HepG2 (cell line): ENCODE results near the gene SNIP1. TPM values are rescaled to one million over a fixed set of nuclear protein-coding genes. Genes with fewer than 3 reads are reported as not detected.

Experiments
- ATAC-seq: fragments of 200-7000 bp; cut with Tn5 transposase; 3 replicates; pipeline ENCODE4 v1.9.1; 2020; ENCODE audit warnings: mild to moderate bottlenecking, moderate library complexity
- BruUV-seq: library from RNA; stranded (reverse); fragments of 400-500 nt; replicated peaks from 2 replicates; lab custom pipeline; 2021; lab: Mats Ljungman, UMichigan
- CTCF ChIA-PET: fragments of 300-600 bp; formaldehyde crosslinking; extraction: SDS; loops from one replicate; lab custom pipeline; 2021; ENCODE audit warnings: low total read pairs, inconsistent platforms, low intra/inter-chr PET ratio; lab: Yijun Ruan, JAX
- POLR2A ChIA-PET: fragments of 350-600 bp; sonication (Branson Sonifier 250); formaldehyde crosslinking; loops from one replicate; lab custom pipeline; 2020; ENCODE audit warnings: antibody characterized with exemption, inconsistent platforms; lab: Yijun Ruan, JAX
- DNase-seq: peaks from one replicate; pipeline ENCODE4 v3.0.0-alpha.2; 2015; ENCODE audit warnings: low spot score
- FAIRE-seq: peaks from 3 replicates; lab custom pipeline; 2011; peaks lifted over from hg19 to GRCh38; lab: Jason Lieb, UNC
- H2AFZ ChIP-seq: one replicate; pipeline ENCODE4 v1.6.1; 2011; ENCODE audit warnings: low read length, inconsistent platforms
- H3K27ac ChIP-seq: fragments of 300-600 bp; 3 replicates; pipeline ENCODE4 v1.8.0; 2011; ENCODE audit warnings: mixed run types, mild to moderate bottlenecking, mixed read lengths, low read length, inconsistent platforms; ENCODE audit not compliant: insufficient read depth; ENCODE audit errors: extremely low read length
- H3K27me3 ChIP-seq, 2 experiments: fragments of 200-600 bp in 1 of 2; 2 replicates in 1 of 2; 3 replicates in 1 of 2; pipeline versions ENCODE4 v1.6.0 to v1.8.0; 2011; ENCODE audit warnings: low read length in 2 of 2, mild to moderate bottlenecking in 2 of 2, moderate library complexity in 2 of 2, inconsistent platforms in 1 of 2; ENCODE audit not compliant: insufficient read depth in 2 of 2, control insufficient read depth in 1 of 2
- H3K36me3 ChIP-seq, 2 experiments: fragments of 200-600 bp in 1 of 2; replicated peaks in 1 of 2; 2 replicates in 1 of 2; 3 replicates in 1 of 2; pipeline versions ENCODE4 v1.5.1 to v1.8.0; 2011; ENCODE audit warnings: low read length in 2 of 2, inconsistent platforms in 1 of 2; ENCODE audit not compliant: insufficient read depth in 2 of 2, control insufficient read depth in 1 of 2
- H3K4me1 ChIP-seq: 2 replicates; pipeline ENCODE4 v1.5.1; 2012; ENCODE audit warnings: low read length, inconsistent platforms; ENCODE audit not compliant: insufficient read depth
- H3K4me2 ChIP-seq: 2 replicates; pipeline ENCODE4 v1.6.0; 2011; ENCODE audit warnings: low read depth, low read length, inconsistent platforms
- H3K4me3 ChIP-seq, 3 experiments: fragments of 200-600 bp in 1 of 3; sonication (generic), shearing (Covaris generic) in 1 of 3; replicated peaks in 1 of 3; 2 replicates each; pipeline ENCODE4 v1.5.1; 2011 to 2016; ENCODE audit warnings: low read length in 3 of 3, inconsistent platforms in 2 of 3, low read depth in 2 of 3, mild to moderate bottlenecking in 2 of 3, control low read depth in 1 of 3, mixed read lengths in 1 of 3; ENCODE audit not compliant: insufficient read depth in 1 of 3
- H3K79me2 ChIP-seq: one replicate; pipeline ENCODE4 v1.6.1; 2011; ENCODE audit warnings: low read length, inconsistent platforms; ENCODE audit not compliant: insufficient read depth
- H3K9ac ChIP-seq: 2 replicates; pipeline ENCODE4 v1.6.0; 2011; ENCODE audit warnings: mild to moderate bottlenecking, low read depth, low read length, inconsistent platforms; ENCODE audit not compliant: insufficient read depth
- H3K9me3 ChIP-seq: 2 replicates; pipeline ENCODE4 v1.5.1; 2012; ENCODE audit warnings: mild to moderate bottlenecking, low read length
- H4K20me1 ChIP-seq: 2 replicates; pipeline ENCODE4 v1.6.0; 2011; ENCODE audit warnings: inconsistent platforms, mild to moderate bottlenecking, low read length, moderate library complexity; ENCODE audit not compliant: insufficient read depth
- CBFB ChIP-seq: sonication (generic); formaldehyde crosslinking; IDR thresholded peaks from 2 replicates; pipeline ENCODE4 v1.4.0; 2020; ENCODE audit warnings: missing genetic modification reagents
- GABPB1 ChIP-seq: IDR thresholded peaks from 2 replicates; pipeline ENCODE4 v1.6.1; 2016; ENCODE audit warnings: mild to moderate bottlenecking, missing genetic modification reagents, moderate library complexity, missing compliant biosample characterization
- HNRNPLL ChIP-seq: fragments of 200-400 bp; formaldehyde crosslinking; IDR thresholded peaks from 2 replicates; pipeline ENCODE4 v1.6.1; 2017; ENCODE audit warnings: mild to moderate bottlenecking, low read depth, low read length; ENCODE audit not compliant: poor library complexity, severe bottlenecking
- PRPF4 ChIP-seq: fragments of 200-400 bp; formaldehyde crosslinking; IDR thresholded peaks from 2 replicates; pipeline ENCODE4 v1.6.1; 2016; ENCODE audit warnings: low read length, low read depth; ENCODE audit not compliant: poor library complexity, severe bottlenecking
- RFX3 ChIP-seq: IDR thresholded peaks from 2 replicates; pipeline ENCODE4 v1.6.1; 2016; ENCODE audit warnings: missing biosample characterization, missing genetic modification reagents
- SP1 ChIP-seq, 2 experiments: fragments of 450-650 bp in 1 of 2; sonication (generic) in 1 of 2; formaldehyde crosslinking in 1 of 2; IDR thresholded peaks; 2 replicates each; pipeline versions ENCODE4 v1.4.0 to v1.6.1; 2016 to 2020; ENCODE audit warnings: missing genetic modification reagents in 1 of 2
- ZFX ChIP-seq: sonication (generic); formaldehyde crosslinking; IDR thresholded peaks from 2 replicates; pipeline ENCODE4 v1.4.0; 2020; ENCODE audit warnings: mild to moderate bottlenecking, low read depth, missing genetic modification reagents, moderate library complexity
- ZFY ChIP-seq: sonication (generic); formaldehyde crosslinking; IDR thresholded peaks from 2 replicates; pipeline ENCODE4 v1.4.0; 2020; ENCODE audit warnings: missing genetic modification reagents
- WGBS: methylation state at CpG from one replicate; pipeline ENCODE4 v1.1.6; 2017; ENCODE audit warnings: low lambda C conversion rate; 5-methylcytosine and 5-hydroxymethylcytosine counted together
- in situ Hi-C: cut with HindIII; loops from 2 replicates; pipeline ENCODE4 v1.10.0; 2017; ENCODE audit warnings: low pct_unique_long_range_greater_than_20kb; ENCODE audit not compliant: extremely low pct_ligation_motif_present
- intact Hi-C: fragments of 100-400 bp; cut with micrococcal nuclease; formaldehyde crosslinking; loops from one replicate; pipeline ENCODE4 v1.10.0; 2022; ENCODE audit not compliant: unreplicated experiment
- polyA plus RNA-seq, 8 experiments: library from polyadenylated mRNA; depleted of rRNA in 3 of 8; stranded (reverse) in 7 of 8; unstranded in 1 of 8; fragments of >200 nt; fragmentation: Illumina TruSeq in 4 of 8; extraction: Trizol in 4 of 8; gene quantifications; 2 replicates each; pipeline versions ENCODE4 v1.2.1 to v1.2.3, GENCODE V29; 2011 to 2016; ENCODE audit warnings: low read depth in 4 of 8, missing spikeins in 1 of 8, mixed read lengths in 1 of 8; ENCODE audit not compliant: insufficient read depth in 1 of 8
- total RNA-seq, 5 experiments: library from RNA; depleted of rRNA; stranded (reverse); fragments of >200 nt; fragmentation: Illumina TruSeq; extraction: Trizol; gene quantifications; 2 replicates each; pipeline ENCODE4 v1.2.3, GENCODE V29; 2016; ENCODE audit warnings: low read depth in 1 of 5
- TF ChIP-seq, protein P1 (sequence below): sonication (generic); formaldehyde crosslinking; IDR thresholded peaks from 2 replicates; pipeline ENCODE4 v1.4.0; 2020; ENCODE audit warnings: missing genetic modification reagents
- TF ChIP-seq, protein P2 (sequence below): sonication (generic); formaldehyde crosslinking; IDR thresholded peaks from 2 replicates; pipeline ENCODE4 v1.5.0; 2020; ENCODE audit warnings: mild to moderate bottlenecking, missing genetic modification reagents, borderline replicate concordance
- TF ChIP-seq, protein P3 (sequence below): sonication (generic); formaldehyde crosslinking; IDR thresholded peaks from 2 replicates; pipeline ENCODE4 v1.4.0; 2020; ENCODE audit warnings: missing genetic modification reagents, mild to moderate bottlenecking, borderline replicate concordance

SNIP1 gene
- total and polyA plus RNA-seq, 2 of the 13 experiments (the other 11 are each of a cell fraction or from before 2014, with no cell fraction given): 5.5 to 11.2 TPM

DNA sequence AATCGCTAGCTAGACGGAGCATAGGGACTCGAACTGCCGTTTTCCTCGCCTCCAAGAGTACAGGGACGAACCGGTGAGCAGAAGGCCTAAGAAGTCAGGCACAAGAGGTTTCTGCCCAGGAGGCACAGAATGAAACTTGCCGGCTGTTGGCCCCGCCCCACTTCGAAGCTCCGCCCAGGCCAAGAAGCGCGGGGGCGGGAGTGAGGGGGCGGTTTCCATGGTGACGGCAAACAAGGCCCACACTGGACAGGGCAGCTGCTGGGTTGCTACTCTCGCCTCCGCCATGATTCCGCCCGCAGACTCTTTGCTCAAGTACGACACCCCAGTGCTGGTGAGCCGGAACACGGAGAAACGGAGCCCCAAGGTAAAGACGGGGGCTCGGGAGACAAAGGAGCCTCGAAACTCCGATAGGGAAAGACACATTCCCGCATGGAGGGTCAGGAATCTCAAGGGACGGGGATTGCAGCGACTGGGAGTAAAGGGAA is 2.7 kb upstream of the SNIP1 start, which contains the start of gene DNALI1:
DNALI1 (plus strand) TSS at position 229 of the 485 bp plus-strand sequence; CDS start at position 284, 55 bp downstream.
- in situ Hi-C loops: no loop called here
- Histone ChIP-seq H3K4me2 (peak within 1 kb of the TSS; percentile 77), H3K9me3 (no peaks in the 10 kb centered on the region), H4K20me1 (no peaks in the 10 kb centered on the region; the same call in 1 of the 2 replicates), H2AFZ (peak within 1 kb of the TSS; percentile 33), H3K9ac (peak within 1 kb of the TSS; percentile 33), H3K36me3 (peaks cover 0 to 9% of the 10 kb centered on the region in 2 experiments; a peak in 2 of 5 replicates), H3K4me3 (peak within 1 kb of the TSS in 2 of 3 experiments; percentile 31 to 43; a peak in 4 of 6 replicates), H3K4me1 (peaks cover 60% of the 10 kb centered on the region), H3K27ac (no peak within 1 kb of the TSS), H3K79me2 (peaks cover 24% of the 10 kb centered on the region), H3K27me3 (no peaks in the 10 kb centered on the region; a peak in 1 of 5 replicates)
- intact Hi-C loops: no loop called here
- CTCF ChIA-PET: no interaction called here
- DNase-seq (peak; percentile 44), FAIRE-seq (no peak), ATAC-seq (peak; percentile 60)
- no TSS peak for BruUV-seq
- WGBS: 49% methylated on average over 26 of the region's 31 CpGs
- POLR2A ChIA-PET: interaction anchor here (1.7 kb wide), 1 partner anchor 42 kb away, joined by 13 read pairs; the partner anchor contains the start of gene MEAF6
- TF ChIP-seq SP1 (IDR thresholded peaks at IDR 0.05): no peak
- peak; percentile 70 for TF ChIP-seq SP1 (CRISPR knock-in tag; IDR thresholded peaks at IDR 0.05)
- peak; percentile 23 for TF ChIP-seq HNRNPLL
- TF ChIP-seq, protein P1, sequence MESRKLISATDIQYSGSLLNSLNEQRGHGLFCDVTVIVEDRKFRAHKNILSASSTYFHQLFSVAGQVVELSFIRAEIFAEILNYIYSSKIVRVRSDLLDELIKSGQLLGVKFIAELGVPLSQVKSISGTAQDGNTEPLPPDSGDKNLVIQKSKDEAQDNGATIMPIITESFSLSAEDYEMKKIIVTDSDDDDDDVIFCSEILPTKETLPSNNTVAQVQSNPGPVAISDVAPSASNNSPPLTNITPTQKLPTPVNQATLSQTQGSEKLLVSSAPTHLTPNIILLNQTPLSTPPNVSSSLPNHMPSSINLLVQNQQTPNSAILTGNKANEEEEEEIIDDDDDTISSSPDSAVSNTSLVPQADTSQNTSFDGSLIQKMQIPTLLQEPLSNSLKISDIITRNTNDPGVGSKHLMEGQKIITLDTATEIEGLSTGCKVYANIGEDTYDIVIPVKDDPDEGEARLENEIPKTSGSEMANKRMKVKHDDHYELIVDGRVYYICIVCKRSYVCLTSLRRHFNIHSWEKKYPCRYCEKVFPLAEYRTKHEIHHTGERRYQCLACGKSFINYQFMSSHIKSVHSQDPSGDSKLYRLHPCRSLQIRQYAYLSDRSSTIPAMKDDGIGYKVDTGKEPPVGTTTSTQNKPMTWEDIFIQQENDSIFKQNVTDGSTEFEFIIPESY (CRISPR knock-in tag): peak; percentile 14; the same call in 1 of the 2 replicates
- TF ChIP-seq RFX3 (CRISPR knock-in tag): peak; percentile 82
- peak; percentile 19; the same call in 1 of the 2 replicates for TF ChIP-seq GABPB1
- TF ChIP-seq, protein P2, sequence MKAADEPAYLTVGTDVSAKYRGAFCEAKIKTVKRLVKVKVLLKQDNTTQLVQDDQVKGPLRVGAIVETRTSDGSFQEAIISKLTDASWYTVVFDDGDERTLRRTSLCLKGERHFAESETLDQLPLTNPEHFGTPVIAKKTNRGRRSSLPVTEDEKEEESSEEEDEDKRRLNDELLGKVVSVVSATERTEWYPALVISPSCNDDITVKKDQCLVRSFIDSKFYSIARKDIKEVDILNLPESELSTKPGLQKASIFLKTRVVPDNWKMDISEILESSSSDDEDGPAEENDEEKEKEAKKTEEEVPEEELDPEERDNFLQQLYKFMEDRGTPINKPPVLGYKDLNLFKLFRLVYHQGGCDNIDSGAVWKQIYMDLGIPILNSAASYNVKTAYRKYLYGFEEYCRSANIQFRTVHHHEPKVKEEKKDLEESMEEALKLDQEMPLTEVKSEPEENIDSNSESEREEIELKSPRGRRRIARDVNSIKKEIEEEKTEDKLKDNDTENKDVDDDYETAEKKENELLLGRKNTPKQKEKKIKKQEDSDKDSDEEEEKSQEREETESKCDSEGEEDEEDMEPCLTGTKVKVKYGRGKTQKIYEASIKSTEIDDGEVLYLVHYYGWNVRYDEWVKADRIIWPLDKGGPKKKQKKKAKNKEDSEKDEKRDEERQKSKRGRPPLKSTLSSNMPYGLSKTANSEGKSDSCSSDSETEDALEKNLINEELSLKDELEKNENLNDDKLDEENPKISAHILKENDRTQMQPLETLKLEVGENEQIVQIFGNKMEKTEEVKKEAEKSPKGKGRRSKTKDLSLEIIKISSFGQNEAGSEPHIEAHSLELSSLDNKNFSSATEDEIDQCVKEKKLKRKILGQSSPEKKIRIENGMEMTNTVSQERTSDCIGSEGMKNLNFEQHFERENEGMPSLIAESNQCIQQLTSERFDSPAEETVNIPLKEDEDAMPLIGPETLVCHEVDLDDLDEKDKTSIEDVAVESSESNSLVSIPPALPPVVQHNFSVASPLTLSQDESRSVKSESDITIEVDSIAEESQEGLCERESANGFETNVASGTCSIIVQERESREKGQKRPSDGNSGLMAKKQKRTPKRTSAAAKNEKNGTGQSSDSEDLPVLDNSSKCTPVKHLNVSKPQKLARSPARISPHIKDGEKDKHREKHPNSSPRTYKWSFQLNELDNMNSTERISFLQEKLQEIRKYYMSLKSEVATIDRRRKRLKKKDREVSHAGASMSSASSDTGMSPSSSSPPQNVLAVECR (CRISPR knock-in tag): peak; percentile 34; the same call in 1 of the 2 replicates
- peak; percentile 73 for TF ChIP-seq PRPF4
- peak; percentile 18; the same call in 1 of the 2 replicates for TF ChIP-seq ZFY (CRISPR knock-in tag)
- peak; percentile 35; the same call in 1 of the 2 replicates for TF ChIP-seq ZFX (CRISPR knock-in tag)
- no peak for TF ChIP-seq CBFB (CRISPR knock-in tag)
- TF ChIP-seq, protein P3, sequence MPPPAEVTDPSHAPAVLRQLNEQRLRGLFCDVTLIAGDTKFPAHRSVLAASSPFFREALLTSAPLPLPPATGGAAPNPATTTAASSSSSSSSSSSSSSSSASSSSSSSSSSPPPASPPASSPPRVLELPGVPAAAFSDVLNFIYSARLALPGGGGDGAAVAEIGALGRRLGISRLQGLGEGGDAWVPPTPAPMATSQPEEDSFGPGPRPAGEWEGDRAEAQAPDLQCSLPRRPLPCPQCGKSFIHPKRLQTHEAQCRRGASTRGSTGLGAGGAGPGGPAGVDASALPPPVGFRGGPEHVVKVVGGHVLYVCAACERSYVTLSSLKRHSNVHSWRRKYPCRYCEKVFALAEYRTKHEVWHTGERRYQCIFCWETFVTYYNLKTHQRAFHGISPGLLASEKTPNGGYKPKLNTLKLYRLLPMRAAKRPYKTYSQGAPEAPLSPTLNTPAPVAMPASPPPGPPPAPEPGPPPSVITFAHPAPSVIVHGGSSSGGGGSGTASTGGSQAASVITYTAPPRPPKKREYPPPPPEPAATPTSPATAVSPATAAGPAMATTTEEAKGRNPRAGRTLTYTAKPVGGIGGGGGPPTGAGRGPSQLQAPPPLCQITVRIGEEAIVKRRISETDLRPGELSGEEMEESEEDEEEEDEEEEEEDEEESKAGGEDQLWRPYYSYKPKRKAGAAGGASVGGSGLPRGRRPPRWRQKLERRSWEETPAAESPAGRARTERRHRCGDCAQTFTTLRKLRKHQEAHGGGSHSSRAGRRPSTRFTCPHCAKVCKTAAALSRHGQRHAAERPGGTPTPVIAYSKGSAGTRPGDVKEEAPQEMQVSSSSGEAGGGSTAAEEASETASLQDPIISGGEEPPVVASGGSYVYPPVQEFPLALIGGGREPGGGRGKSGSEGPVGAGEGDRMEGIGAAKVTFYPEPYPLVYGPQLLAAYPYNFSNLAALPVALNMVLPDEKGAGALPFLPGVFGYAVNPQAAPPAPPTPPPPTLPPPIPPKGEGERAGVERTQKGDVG (CRISPR knock-in tag): 0 out of 2 replicates have a peak, but pooled peaks have one; percentile 46
